ENCODE data around the gene MRPL16. TPM values are rescaled to one million over a fixed set of nuclear protein-coding genes. Genes with fewer than 3 reads are reported as not detected.

Gene MRPL16
- total and polyA plus RNA-seq, 12 donors, result 69.9 to 108 (median 89.2) TPM

- ATAC-seq (no peak), DNase-seq (no peak)
- 74 to 78% methylated on average over 5 of the region's 5 CpGs for WGBS, 2 donors
- TF ChIP-seq CTCF (IDR thresholded peaks at IDR 0.05), result no peak
- H3K36me3 ChIP-seq, result no peaks in the 10 kb centered on the region
- intact Hi-C loops (cut with DNase I), result no loop called here
- H3K27ac ChIP-seq, result no peak overlapping the region
- no peak overlapping the region for H3K4me3 ChIP-seq
- H3K4me1 ChIP-seq, result no peaks in the 10 kb centered on the region
- no peaks in the 10 kb centered on the region for H3K27me3 ChIP-seq
- peaks cover 0 to 4% (median 0%) of the 10 kb centered on the region in 11 donors for H3K9me3 ChIP-seq
These were observed 36.0 kb upstream of the MRPL16 start for GRCh38 chr11:59846556-59846955.

- intact Hi-C loops (cut with DNase I), result no loop called here
- DNase-seq (no peak), ATAC-seq (no peak)
- no peaks in the 10 kb centered on the region for H3K36me3 ChIP-seq
- H3K9me3 ChIP-seq, result no peaks in the 10 kb centered on the region
- 76 to 77% methylated on average over 4 of the region's 4 CpGs for WGBS, 2 donors
- H3K4me1 ChIP-seq, result no peaks in the 10 kb centered on the region
- no peak for TF ChIP-seq CTCF (IDR thresholded peaks at IDR 0.05)
- H3K4me3 ChIP-seq, result no peak within 1 kb of the TSS
- H3K27me3 ChIP-seq, result no peaks in the 10 kb centered on the region
- H3K27ac ChIP-seq, result no peak within 1 kb of the TSS
These were observed 34.8 kb upstream of the MRPL16 start, which contains the start of gene CBLIF for GRCh38 chr11:59845399-59845798. CBLIF (minus strand) TSS chr11:59845499; CDS start chr11:59845453, 46 bp downstream.

DNA sequence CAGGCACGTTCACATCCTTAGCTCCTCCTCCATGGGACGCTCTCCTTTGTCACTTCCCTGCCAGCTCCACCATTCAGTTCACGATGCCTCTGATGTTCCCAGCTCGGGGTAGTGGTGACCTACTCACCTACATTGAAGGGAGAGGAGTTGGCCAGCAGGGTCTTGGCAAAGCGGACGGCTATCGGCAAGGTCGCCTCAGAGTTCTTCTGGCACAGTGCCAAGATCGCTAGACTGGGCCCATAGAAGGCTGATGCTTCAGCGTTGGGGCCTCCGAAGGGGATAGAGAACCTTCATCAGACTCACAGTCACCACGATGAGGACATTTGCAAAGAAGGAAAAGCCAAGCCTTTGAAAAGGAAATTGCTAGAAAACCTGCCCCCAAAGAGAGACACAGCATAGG lies 31.7 kb upstream of the MRPL16 start:
- intact Hi-C loops (cut with DNase I), result no loop called here
- 75 to 78% methylated on average over 12 of the region's 12 CpGs for WGBS, 2 donors
- DNase-seq, result no peak
- Histone ChIP-seq H3K27me3 (no peaks in the 10 kb centered on the region), H3K27ac (no peak overlapping the region), H3K4me1 (no peaks in the 10 kb centered on the region), H3K4me3 (no peak overlapping the region), H3K36me3 (no peaks in the 10 kb centered on the region), H3K9me3 (no peaks in the 10 kb centered on the region)
- TF ChIP-seq CTCF (IDR thresholded peaks at IDR 0.05), result no peak
- ATAC-seq, result no peak

DNA sequence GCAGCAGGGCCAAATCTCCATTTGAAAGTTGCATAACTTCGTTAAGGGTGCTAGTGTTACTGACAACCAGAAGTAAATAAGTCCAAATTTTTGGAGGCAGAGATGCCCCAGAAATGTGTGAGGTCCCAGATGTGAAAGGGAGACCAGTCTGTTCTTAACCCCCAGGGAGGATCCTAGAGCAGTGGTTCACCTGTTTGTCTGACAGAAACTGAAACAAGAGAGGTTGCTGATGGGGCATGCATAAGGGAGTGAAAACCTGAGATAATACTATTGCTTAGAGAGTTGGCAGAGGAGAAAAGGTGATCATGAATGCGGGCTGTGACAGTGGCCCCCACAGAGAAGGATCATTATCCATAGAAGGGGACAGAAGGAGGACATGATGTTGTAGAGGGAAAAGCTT lies 30.9 kb upstream of the MRPL16 start:
- no peak for TF ChIP-seq CTCF (IDR thresholded peaks at IDR 0.05)
- no peaks in the 10 kb centered on the region for H3K36me3 ChIP-seq
- H3K9me3 ChIP-seq, result no peaks in the 10 kb centered on the region
- intact Hi-C loops (cut with DNase I), result no loop called here
- no peaks in the 10 kb centered on the region for H3K4me1 ChIP-seq
- 92 to 94% methylated on average over 2 of the region's 2 CpGs for WGBS, 2 donors
- H3K27me3 ChIP-seq, result no peaks in the 10 kb centered on the region
- no peak for ATAC-seq
- no peak overlapping the region for H3K27ac ChIP-seq
- H3K4me3 ChIP-seq, result no peak overlapping the region
- DNase-seq, result no peak

Data from heart right ventricle (tissue), 16 donors.